ENCODE results near the gene METTL8.
"Not testable (repeated sequence)": the region's sequence is repeated elsewhere in the genome, so short reads cannot be mapped to it uniquely, and the experiment has no call there.

METTL8 gene

GRCh38 chr2:171345971-171346722, 87.6 kb downstream of the METTL8 start:
- DNase-seq (ENCODE audit: low spot score): no peak

- no peak for DNase-seq (ENCODE audit: low spot score)
Observed at GRCh38 chr2:171344182-171344581, 89.6 kb downstream of the METTL8 start.

- no peak for DNase-seq (ENCODE audit: low spot score)
Observed at GRCh38 chr2:171342067-171342413, 91.8 kb downstream of the METTL8 start.

- DNase-seq (ENCODE audit: low spot score): no peak
Observed at GRCh38 chr2:171341394-171342066, 92.3 kb downstream of the METTL8 start.

GRCh38 chr2:171334946-171335345, 98.8 kb downstream of the METTL8 start:
- DNase-seq (ENCODE audit: low spot score): no peak

- no peak for DNase-seq (ENCODE audit: low spot score)
Observed at GRCh38 chr2:171334171-171334570, 99.6 kb downstream of the METTL8 start.

GRCh38 chr2:171330155-171330956, 103.4 kb downstream of the METTL8 start:
- DNase-seq (ENCODE audit: low spot score): no peak

- DNase-seq (ENCODE audit: low spot score): no peak
Observed at GRCh38 chr2:171327043-171327496, 106.7 kb downstream of the METTL8 start.

GRCh38 chr2:171325886-171326585, 107.8 kb downstream of the METTL8 start:
- DNase-seq (ENCODE audit: low spot score): no peak

GRCh38 chr2:171323971-171324528, 109.7 kb downstream of the METTL8 start:
- DNase-seq (ENCODE audit: low spot score): no peak

GRCh38 chr2:171322928-171323327, 110.9 kb downstream of the METTL8 start:
- DNase-seq (ENCODE audit: low spot score): no peak

- no peak for DNase-seq (ENCODE audit: low spot score)
Observed at GRCh38 chr2:171320731-171321130, 113.1 kb downstream of the METTL8 start.

GRCh38 chr2:171320208-171320621, 113.6 kb downstream of the METTL8 start:
- no peak for DNase-seq (ENCODE audit: low spot score)

GRCh38 chr2:171319164-171319810, 114.5 kb downstream of the METTL8 start:
- DNase-seq (ENCODE audit: low spot score): no peak

GRCh38 chr2:171318463-171318934, 115.3 kb downstream of the METTL8 start:
- no peak for DNase-seq (ENCODE audit: low spot score)

- DNase-seq (ENCODE audit: low spot score): no peak
Observed at GRCh38 chr2:171317492-171318125, 116.2 kb downstream of the METTL8 start.

- DNase-seq (ENCODE audit: low spot score): no peak
Observed at GRCh38 chr2:171316755-171317337, 116.9 kb downstream of the METTL8 start.

GRCh38 chr2:171316220-171316619, 117.6 kb downstream of the METTL8 start:
- no peak for DNase-seq (ENCODE audit: low spot score)

GRCh38 chr2:171315781-171316180, 118.0 kb downstream of the METTL8 start:
- no peak for DNase-seq (ENCODE audit: low spot score)

GRCh38 chr2:171312182-171312581, 121.6 kb downstream of the METTL8 start:
- DNase-seq (ENCODE audit: low spot score): not testable (repeated sequence)

Measured in AG08395 (cell line).